Stimulated activated CD4-positive, alpha-beta T cell treated with anti-CD3 and anti-CD28 coated beads, TNF-alpha, amount 100 ng/mL, for 4 hours (primary cell): ENCODE results near the gene NDUFA5.
A peak's percentile ranks its signal among the peaks of the same experiment; 100 is the strongest.

ENCODE experiments used
- DNase-seq, 3 experiments: peaks; one replicate each; pipeline ENCODE4 v3.0.0-alpha.2; 2020; ENCODE audit warnings: low read depth in 3 of 3

The NDUFA5 gene

GRCh38 chr7:123557398-123558288, at the start of gene NDUFA5:
Gene NDUFA5 (minus strand): TSS chr7:123557818. CDS start chr7:123557795, 23 bp downstream.
- DNase-seq: peak; percentile 82 to 96 (median 96)

GRCh38 chr7:123604739-123605138, 47.1 kb upstream of the NDUFA5 start:
- no peak for DNase-seq

- DNase-seq: no peak
Observed at GRCh38 chr7:123602648-123603047, 45.0 kb upstream of the NDUFA5 start.

- no peak for DNase-seq
Observed at GRCh38 chr7:123601530-123601929, 43.9 kb upstream of the NDUFA5 start, which contains the start of gene ASB15. Gene ASB15 (plus strand): TSS chr7:123601821. CDS start chr7:123614503, 12,682 bp downstream.

GRCh38 chr7:123600876-123601275, 43.3 kb upstream of the NDUFA5 start:
- no peak for DNase-seq

GRCh38 chr7:123599766-123600165, 42.1 kb upstream of the NDUFA5 start:
- DNase-seq: no peak

- DNase-seq: no peak
Observed at GRCh38 chr7:123598657-123599056, 41.0 kb upstream of the NDUFA5 start.

GRCh38 chr7:123594813-123595241, 37.2 kb upstream of the NDUFA5 start:
- DNase-seq: no peak

- DNase-seq: no peak
Observed at GRCh38 chr7:123588376-123588775, 30.8 kb upstream of the NDUFA5 start.

- DNase-seq: no peak
Observed at GRCh38 chr7:123583821-123584220, 26.2 kb upstream of the NDUFA5 start.

GRCh38 chr7:123581162-123581459, 23.5 kb upstream of the NDUFA5 start:
- DNase-seq: no peak

- DNase-seq: no peak
Observed at GRCh38 chr7:123580406-123581161, 23.0 kb upstream of the NDUFA5 start.

GRCh38 chr7:123579416-123579815, 21.8 kb upstream of the NDUFA5 start:
- no peak for DNase-seq

GRCh38 chr7:123573896-123574467, 16.4 kb upstream of the NDUFA5 start:
- no peak for DNase-seq

- no peak for DNase-seq
Observed at GRCh38 chr7:123573341-123573740, 15.7 kb upstream of the NDUFA5 start.

GRCh38 chr7:123571684-123572083, 14.1 kb upstream of the NDUFA5 start:
- DNase-seq: no peak

GRCh38 chr7:123571187-123571586, 13.6 kb upstream of the NDUFA5 start:
- DNase-seq: no peak

GRCh38 chr7:123570390-123571182, 13.0 kb upstream of the NDUFA5 start:
- DNase-seq: no peak

- no peak for DNase-seq
Observed at GRCh38 chr7:123569352-123570010, 11.9 kb upstream of the NDUFA5 start.

GRCh38 chr7:123562121-123562520, 4.5 kb upstream of the NDUFA5 start:
- DNase-seq: no peak

GRCh38 chr7:123558289-123558874, 764 bp upstream of the NDUFA5 start:
- no peak for DNase-seq
